Uterus (tissue), 4 donors: ENCODE measurements around the gene WWOX. TPM values are rescaled to one million over a fixed set of nuclear protein-coding genes. Genes with fewer than 3 reads are reported as not detected.

ENCODE experiments used
- DNase-seq, 2 donors: peaks; one replicate each; pipeline ENCODE4 v3.0.0-alpha.2; 2019 to 2020
- H3K27ac ChIP-seq, 2 donors: fragments of 200-600 bp; sonication (generic); 1 replicate in 1 of 2; 2 replicates in 1 of 2; pipeline ENCODE4 v1.5.1; 2016 to 2018
- H3K27me3 ChIP-seq, 2 donors: fragments of 200-600 bp; sonication (generic); one replicate each; pipeline ENCODE4 v1.5.1; 2018 to 2019; ENCODE audit warnings: control low read depth in 1 of 2
- H3K36me3 ChIP-seq, 2 donors: fragments of 200-600 bp; sonication (generic); one replicate each; pipeline ENCODE4 v1.5.1; 2019; ENCODE audit warnings: control low read depth in 1 of 2
- H3K4me1 ChIP-seq, 2 donors: fragments of 200-600 bp; sonication (generic); one replicate each; pipeline ENCODE4 v1.5.1; 2018 to 2019; ENCODE audit warnings: control low read depth in 1 of 2
- H3K4me3 ChIP-seq, 2 donors: fragments of 200-600 bp; sonication (generic); 1 replicate in 1 of 2; 2 replicates in 1 of 2; pipeline ENCODE4 v1.5.1; 2018 to 2019; ENCODE audit warnings: mild to moderate bottlenecking in 1 of 2
- H3K9me3 ChIP-seq, 2 donors: fragments of 200-600 bp; sonication (generic); one replicate each; pipeline ENCODE4 v1.5.1; 2019; ENCODE audit warnings: control low read depth in 1 of 2
- CTCF ChIP-seq, 4 experiments: fragments of 200-600 bp in 2 of 4; fragments of 450-650 bp in 2 of 4; sonication (generic) in 2 of 4; IDR thresholded peaks; one replicate each; pipeline ENCODE4 v1.5.1; 2016 to 2019; ENCODE audit warnings: antibody characterized with exemption in 4 of 4, mild to moderate bottlenecking in 2 of 4, moderate library complexity in 1 of 4
- POLR2A ChIP-seq, 2 donors: fragments of 450-650 bp; IDR thresholded peaks; one replicate each; pipeline ENCODE4 v1.6.1; 2016; ENCODE audit warnings: antibody characterized with exemption in 2 of 2, mild to moderate bottlenecking in 1 of 2, moderate library complexity in 1 of 2
- intact Hi-C: fragments of 100-400 bp; cut with DNase I; formaldehyde crosslinking; loops from one replicate; pipeline ENCODE4 v1.15.1; 2023; ENCODE audit warnings: low total_unique reads
- total RNA-seq, 4 donors: library from RNA; depleted of rRNA in 3 of 4; stranded (reverse); fragments of >200 nt in 3 of 4; gene quantifications; one replicate each; pipeline versions ENCODE4 v1.1.0 to v1.2.4, GENCODE V29; 2014 to 2023
- donor health status: DM: yes; HTN: yes; CAD: no.

WWOX gene
- total RNA-seq, 4 donors from 2014 or later = 34.1 to 99.9 (median 55.8) TPM

DNA sequence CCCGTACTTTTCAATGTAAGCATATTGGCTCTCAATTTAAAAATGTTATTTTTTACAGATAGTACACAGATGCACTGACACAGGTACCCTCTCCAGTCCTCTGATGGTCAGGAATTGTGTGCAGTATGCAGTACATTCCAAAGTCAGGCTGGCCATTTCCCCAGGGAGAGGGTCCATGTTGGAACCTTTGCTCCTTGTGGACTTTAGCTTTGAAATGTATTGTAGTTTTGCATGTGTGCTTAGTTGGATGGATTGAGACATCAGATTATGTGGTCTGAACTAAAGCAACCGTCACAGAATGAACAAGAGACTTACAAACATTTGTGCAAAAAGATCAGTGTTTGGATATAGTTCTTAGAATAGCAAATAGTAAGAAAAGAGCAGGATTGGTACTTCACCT lies 381.1 kb downstream of the WWOX start:
- Histone ChIP-seq H3K27me3 (no peaks in the 10 kb centered on the region), H3K4me1 (no peaks in the 10 kb centered on the region), H3K9me3 (no peaks in the 10 kb centered on the region), H3K36me3 (no peaks in the 10 kb centered on the region), H3K27ac (no peak overlapping the region), H3K4me3 (no peak overlapping the region)
- TF ChIP-seq POLR2A (IDR thresholded peaks at IDR 0.05) = no peak
- TF ChIP-seq CTCF (IDR thresholded peaks at IDR 0.05) = no peak
- intact Hi-C loops = no loop called here
- no peak for DNase-seq

DNA sequence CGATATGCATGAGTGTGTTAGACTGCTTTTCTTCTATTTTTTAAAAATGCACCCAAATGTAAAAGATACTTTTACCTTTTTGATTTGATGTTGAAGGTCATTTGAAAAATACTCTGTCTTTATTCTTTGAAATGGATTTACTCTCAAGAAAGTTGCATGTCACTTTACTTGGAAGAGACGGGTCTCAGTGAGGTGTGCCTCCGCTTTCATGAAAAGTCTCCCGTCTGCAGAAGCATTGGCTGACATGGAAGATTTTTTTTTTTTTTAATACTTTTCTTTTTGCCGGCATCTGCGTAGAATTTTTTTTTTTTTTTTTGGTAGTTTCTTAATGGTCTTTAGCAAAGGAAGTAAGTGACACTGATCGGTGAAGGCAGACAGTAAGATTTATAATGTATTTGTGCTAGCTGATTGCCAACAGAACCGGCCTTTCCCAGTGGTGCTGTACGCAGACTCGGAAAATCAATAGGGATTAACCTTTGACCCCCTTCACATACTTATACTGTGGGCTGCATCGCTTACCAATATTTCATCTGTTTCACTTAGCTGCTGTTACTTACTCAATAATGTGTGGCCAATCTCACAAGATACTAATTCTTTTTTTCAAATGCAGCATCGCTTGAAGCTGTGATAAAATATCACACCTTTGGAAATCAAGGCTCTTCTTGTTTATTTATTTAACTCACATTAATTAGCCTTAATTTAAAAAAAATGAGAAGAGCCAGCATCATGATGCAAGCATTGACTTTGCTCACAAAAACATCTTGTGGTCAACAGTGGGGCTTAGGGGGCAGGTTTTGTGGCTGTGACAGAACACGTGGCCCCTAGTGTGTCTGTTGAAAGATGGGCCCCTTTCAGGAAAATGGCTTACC lies 383.9 kb downstream of the WWOX start:
- DNase-seq = no peak
- no peaks in the 10 kb centered on the region for H3K4me1 ChIP-seq
- H3K4me3 ChIP-seq = no peak overlapping the region
- TF ChIP-seq POLR2A (IDR thresholded peaks at IDR 0.05) (no peak), CTCF (IDR thresholded peaks at IDR 0.05) (no peak)
- no peaks in the 10 kb centered on the region for H3K36me3 ChIP-seq
- no peak overlapping the region for H3K27ac ChIP-seq
- no peaks in the 10 kb centered on the region for H3K9me3 ChIP-seq
- intact Hi-C loops = no loop called here
- no peaks in the 10 kb centered on the region for H3K27me3 ChIP-seq

DNA sequence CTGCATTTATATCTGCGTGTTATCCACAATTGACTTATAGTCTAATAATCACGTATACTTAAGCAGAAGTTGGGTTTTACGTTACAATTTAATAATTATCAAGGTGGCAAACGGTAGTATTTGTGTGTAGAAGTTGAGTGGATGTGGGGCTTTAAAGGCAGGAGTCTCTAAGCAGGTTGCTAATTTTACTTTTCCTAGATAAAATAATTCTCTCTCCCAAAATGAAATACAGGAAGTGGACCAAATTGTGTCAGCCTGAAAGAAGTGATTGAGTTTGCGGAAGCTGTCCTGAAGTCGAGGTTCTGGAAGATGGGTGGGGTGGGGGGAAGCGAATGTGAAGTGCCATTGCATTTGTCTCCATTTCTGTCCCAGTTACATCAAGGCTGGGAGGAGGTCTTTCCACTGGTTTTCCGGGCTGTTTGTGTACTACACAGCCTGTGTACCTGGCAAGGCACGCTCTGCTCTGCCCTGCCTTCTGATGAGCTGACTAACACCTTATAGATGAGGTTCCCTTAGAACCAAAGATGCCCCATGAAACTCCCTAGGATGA lies 385.1 kb downstream of the WWOX start:
- H3K4me3 ChIP-seq = no peak overlapping the region
- H3K36me3 ChIP-seq = no peaks in the 10 kb centered on the region
- no peaks in the 10 kb centered on the region for H3K9me3 ChIP-seq
- TF ChIP-seq POLR2A (IDR thresholded peaks at IDR 0.05) = no peak
- TF ChIP-seq CTCF (IDR thresholded peaks at IDR 0.05) = no peak
- no peak overlapping the region for H3K27ac ChIP-seq
- intact Hi-C loops = no loop called here
- H3K4me1 ChIP-seq = no peaks in the 10 kb centered on the region
- no peak for DNase-seq
- no peaks in the 10 kb centered on the region for H3K27me3 ChIP-seq

GRCh38 chr16:78485188-78485916 lies 385.9 kb downstream of the WWOX start:
- TF ChIP-seq POLR2A (IDR thresholded peaks at IDR 0.05) (no peak), CTCF (IDR thresholded peaks at IDR 0.05) (no peak)
- no peaks in the 10 kb centered on the region for H3K4me1 ChIP-seq
- no peak overlapping the region for H3K27ac ChIP-seq
- intact Hi-C loops = no loop called here
- no peaks in the 10 kb centered on the region for H3K36me3 ChIP-seq
- no peaks in the 10 kb centered on the region for H3K9me3 ChIP-seq
- no peak overlapping the region for H3K4me3 ChIP-seq
- DNase-seq = no peak
- H3K27me3 ChIP-seq = no peaks in the 10 kb centered on the region

DNA sequence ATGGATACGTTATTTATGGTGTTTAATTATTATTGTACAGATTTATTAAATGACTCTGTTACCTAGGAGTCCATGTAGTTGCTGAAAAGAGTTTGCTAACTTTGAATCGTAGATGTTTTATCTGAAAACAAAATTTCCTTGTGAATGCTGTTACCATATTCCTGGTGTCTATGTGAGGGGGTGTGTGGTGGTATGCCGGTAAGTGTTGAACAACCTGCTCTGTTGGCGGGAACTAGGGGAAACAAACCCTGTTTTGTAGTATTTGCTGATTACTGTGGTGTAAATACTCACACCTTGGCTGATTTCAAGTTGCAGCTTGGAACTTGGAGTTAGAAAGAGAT lies 386.4 kb downstream of the WWOX start:
- Histone ChIP-seq H3K27me3 (no peaks in the 10 kb centered on the region), H3K9me3 (no peaks in the 10 kb centered on the region), H3K27ac (no peak overlapping the region), H3K4me3 (no peak overlapping the region), H3K4me1 (no peaks in the 10 kb centered on the region), H3K36me3 (no peaks in the 10 kb centered on the region)
- intact Hi-C loops = no loop called here
- TF ChIP-seq POLR2A (IDR thresholded peaks at IDR 0.05) (no peak), CTCF (IDR thresholded peaks at IDR 0.05) (no peak)
- no peak for DNase-seq
